HG02610 (cell line): ENCODE data around the gene TOP2B.

Experiments
- ATAC-seq: cut with Tn5 transposase; IDR thresholded peaks from one replicate; pipeline ENCODE4 v1.9.1; 2021; ENCODE audit warnings: mild to moderate bottlenecking, moderate library complexity; ENCODE audit not compliant: unreplicated experiment

TOP2B gene

DNA sequence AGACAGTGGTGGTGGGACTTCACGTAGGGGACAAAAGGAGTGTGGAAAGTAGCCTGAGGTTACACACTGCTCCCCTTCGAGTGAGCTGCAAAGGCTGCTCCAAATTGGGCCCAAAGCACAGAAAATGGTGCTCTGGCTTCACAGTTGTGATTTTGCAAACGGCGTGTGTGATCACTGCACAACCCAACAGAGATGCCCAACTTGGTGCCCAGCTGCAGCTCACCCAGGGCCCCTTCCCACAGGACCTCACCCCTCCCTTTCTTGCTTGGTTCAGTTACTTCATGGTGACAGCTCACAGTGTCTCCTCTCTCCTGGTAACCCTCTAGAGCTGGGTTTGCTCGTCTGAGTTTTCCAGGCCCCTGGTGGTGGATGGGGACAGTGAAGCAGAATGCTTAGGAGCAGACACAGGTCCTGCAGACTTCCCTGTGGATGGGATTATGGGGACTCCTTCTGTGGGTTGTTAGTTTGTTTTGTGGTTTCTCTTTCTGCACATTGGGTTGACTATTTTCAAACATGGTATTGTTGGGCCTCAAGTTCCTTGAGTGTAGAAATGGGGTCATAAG, 98.3 kb downstream of the TOP2B start:
- ATAC-seq: no peak

DNA sequence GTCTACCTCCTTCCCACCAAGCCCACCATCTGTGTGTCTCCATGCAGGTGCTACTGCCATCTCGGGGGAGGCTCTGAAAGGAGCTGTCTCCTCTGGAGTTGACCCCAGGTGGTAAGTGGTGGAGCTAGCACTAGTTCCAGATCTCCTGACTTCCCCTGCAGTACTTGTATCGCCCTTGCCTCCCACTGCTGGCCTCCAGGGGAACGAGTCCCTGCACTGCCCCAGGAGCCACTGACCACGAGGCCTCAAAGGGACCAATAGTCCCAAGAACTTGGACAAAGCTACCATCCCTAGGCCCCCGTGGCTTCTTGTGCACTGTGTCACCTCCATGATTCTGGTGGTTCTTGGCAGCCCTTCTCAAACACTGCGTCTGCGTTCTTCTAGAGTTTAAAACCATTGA, 98.9 kb downstream of the TOP2B start:
- ATAC-seq: no peak

DNA sequence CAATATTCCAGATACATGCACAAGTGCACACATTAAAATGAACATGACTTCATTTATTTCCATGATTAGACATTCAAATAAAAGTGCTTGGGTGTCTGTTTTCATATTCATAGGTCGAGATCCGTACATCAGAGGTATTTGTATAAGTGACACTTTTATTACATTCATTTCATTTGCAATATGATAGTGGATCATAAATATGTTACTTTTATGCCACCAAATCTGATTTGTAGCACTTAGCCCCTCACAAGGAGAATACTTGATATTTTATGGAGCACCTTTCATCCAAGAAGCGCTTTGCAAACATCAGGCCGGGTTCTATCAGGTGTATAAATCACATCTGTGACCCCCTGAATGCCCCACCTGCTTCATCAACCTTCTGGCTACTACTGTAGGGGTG, 100.6 kb downstream of the TOP2B start:
- no peak for ATAC-seq

DNA sequence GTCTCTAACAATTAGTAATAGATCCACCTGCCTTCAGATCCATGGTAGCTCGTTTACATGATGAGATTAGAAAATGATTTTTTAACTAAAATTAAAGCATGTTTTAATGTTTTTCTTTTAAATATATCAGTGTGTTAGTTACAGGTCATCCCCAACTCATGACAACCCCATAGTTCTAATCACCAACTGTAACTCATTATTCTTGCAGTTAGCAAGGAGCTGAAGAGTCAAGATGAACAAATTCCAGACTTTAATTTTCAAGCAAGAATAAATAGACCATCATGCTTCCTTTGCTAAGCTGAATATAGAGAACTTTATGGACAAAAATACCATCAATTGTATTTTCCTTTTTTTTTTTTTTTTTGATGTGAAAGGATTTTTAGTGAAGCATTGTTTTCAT, 101.1 kb downstream of the TOP2B start:
- no peak for ATAC-seq

DNA sequence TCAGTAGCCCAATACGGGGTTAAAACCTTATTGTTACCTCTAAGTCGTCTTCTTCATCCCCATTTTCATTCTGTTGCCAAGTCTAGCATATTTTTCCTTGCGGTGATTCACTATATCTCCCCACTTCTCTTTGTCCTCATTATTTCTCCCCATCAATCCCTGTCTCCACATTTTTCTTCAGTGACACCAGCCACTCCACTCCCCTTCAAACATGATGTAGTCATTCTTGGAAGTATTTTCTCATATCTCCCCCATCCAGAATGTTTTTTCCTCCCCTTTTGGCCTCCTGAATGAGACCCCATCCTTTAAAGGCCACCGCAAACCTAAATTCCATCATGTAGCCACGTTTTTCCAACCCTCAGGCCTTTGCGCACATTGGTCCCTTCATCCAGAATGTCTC, 105.9 kb downstream of the TOP2B start:
- no peak for ATAC-seq

DNA sequence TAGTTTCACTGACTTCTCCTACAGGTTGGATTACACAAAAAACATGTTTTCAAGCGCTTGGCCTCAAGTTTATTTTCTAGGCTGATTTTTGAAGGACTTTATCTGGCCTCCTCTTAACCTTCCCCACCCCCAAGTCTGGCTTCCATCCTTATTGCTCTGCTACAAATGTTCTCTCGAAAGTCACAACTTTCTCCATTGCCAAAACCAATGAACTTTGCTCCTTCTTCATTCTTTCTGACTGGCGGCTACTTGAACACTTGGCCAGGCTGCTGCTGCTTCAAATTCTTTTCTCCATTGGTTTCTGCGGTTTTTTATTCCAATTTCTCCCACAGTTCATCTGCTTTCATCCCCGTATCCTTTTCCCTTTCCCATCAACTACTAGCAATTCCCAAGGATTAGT, 106.6 kb downstream of the TOP2B start:
- no peak for ATAC-seq

DNA sequence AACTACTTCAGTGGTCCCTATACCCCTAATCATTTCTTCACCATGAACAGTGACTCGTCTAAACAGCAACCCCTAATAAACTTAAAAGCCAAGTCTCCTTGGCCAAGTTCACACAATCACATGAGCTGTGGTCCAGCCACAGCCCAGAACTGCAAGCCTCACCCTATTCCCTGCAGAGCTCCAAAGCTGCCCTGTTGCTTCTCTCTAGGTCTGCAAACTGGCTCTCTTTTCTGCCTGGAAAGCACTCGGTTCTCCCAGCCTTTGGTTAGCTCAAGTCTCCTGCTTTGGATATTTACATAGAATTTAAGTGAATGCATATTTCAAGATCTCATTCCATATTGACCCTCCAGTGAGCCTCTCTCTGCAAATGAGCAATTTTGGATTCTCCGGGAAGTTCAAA, 107.0 kb downstream of the TOP2B start:
- no peak for ATAC-seq

DNA sequence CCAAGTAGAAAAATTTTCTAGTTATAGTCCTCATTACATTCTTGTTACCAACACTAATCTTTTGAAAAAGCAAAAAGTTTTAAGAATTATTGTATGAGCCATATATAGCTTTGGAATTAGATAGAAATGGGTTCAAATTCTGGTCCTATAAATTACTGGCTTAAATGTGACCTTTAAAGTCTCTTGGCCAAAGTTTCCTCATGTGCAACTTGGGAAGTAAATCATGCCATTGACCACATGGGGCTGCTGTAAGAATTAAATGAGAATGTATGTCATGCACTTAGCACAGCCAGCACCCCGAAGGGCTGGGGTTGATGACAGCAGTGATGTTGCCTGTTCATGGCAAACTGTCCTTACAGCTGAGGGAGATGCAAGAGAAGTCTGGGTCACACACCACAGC, 108.3 kb downstream of the TOP2B start:
- no peak for ATAC-seq

DNA sequence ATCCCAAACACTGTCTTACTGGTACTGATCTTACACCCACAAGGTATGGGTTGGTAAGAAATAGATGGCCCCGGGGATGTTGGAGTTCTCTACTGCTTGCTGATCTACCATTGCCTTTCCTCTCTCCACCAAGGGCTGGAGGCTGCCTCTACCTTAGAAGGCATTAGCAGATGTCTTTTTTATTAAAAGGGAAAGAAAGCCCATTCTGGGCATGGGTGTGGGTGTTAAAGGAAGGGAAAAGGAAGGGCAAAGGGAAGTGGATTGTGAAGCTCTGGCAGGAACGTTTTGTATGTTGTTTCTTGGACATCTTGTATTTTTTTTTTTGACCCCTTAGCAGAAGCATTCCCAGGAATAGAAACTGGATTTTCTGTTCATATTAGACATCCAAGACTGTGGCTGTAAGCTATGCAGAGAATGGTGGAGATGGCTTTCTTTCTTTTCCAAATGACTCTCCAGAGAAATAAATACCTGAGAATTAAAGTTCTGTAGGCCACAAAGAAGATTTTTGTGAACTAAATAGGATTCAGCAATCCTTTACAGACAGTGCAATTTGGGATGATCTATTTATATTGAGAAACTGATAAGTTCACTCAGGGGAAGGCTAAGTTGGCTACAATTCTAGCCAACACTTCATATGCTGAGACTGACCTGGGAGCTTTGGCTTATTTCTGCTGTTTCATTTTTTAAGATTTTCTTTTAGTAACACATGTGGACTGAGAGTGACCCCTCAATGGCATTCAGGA, 108.8 kb downstream of the TOP2B start:
- ATAC-seq: no peak

DNA sequence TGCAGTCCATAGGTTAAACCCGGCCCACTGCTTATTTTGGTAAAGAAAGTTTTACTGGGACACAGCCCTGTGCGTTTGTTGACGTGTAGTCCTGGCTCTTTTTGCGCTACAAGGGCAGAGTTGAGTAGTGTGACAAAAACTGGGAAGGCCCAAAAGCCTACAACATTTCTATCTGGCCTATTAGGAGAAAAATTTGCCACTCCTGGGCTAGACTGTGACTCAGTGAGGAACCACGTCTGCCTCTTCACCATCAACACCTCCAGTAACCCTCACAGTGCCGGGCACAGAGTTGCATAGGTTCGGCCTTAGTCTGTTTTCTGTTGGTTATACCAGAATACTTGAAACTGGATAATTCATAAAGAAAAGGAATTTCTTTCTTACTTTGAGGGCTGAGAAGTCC, 110.3 kb downstream of the TOP2B start:
- ATAC-seq: no peak

DNA sequence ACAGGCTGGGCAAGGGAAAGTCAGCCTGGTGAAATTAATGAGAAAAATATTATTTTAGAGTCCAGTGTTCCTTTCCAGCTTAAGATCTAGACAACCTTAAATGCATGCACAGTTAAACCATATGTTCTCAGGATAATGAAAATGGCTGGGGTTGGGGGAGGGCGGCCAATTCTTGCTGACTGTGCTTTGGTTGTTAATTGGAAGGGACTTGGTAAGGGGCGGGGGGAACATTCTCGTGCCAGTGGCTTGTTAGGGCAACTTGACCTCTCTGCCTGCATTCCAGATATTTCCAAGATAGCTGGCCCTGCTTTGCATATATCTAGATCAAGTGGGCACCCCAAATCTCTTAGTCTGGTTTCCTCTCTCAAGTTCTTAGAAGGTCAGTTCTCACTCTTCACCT, 112.5 kb downstream of the TOP2B start:
- no peak for ATAC-seq

DNA sequence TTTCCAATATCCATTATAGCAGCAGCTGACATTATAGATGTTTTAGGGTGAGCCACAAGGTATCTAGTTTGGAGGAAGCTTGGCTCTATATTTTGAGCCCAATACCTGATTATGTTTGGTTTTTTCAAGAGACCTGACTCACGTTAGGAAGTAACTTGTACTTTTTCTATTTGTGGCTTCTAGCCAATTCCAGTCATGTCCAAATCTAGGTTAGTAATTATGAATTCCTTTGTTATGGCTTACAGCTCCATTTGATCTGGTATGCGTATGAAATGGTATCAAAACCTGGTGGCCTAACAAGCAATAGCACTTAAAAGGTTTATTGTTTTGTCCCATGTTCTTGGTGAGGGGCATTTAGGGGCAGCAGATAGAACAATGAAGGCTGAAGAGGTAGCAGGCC, 115.9 kb downstream of the TOP2B start:
- no peak for ATAC-seq

DNA sequence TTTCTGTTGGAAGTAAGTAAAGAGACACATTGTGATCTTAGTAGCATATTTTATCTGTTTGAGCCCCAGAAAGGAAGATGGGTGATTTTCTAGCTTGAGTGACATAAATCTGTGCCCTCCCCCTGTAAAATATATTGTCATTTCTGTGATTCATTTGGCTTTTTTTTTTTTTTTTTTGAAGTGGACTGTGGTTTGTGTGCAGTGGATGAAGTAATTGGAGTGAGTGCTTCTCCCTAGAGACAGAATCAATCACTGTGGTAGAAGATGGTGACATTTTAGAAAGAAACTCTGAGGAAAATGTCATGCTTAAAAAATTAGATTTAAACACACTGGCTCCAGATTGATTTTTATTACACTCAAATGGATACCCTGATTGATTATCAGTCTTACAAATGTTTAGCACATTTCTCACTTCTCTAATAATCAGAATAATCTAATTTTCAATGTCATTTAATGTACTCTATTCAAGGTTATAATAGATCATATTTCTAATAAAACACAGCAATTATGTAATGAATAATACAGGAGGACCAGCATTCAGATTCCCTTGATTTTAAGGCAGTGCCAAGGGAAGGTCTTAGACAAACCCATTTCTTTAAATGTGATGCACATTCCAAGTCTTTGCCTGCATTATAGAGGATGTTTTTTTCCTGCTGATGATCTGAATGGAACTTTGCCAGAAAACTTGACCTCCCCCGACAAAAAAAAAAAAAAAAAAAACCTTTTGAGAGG, 116.6 kb downstream of the TOP2B start:
- ATAC-seq: no peak
